Glomerular endothelial cell (primary cell): ENCODE measurements around the gene SLC6A2. TPM values are rescaled to one million over a fixed set of nuclear protein-coding genes. Genes with fewer than 3 reads are reported as not detected.
"Not testable (repeated sequence)": the region's sequence is repeated elsewhere in the genome, so short reads cannot be mapped to it uniquely, and the experiment has no call there.

Experiments used
- DNase-seq: peaks from one replicate; pipeline ENCODE4 v3.0.0-alpha.2; 2011; ENCODE audit warnings: low read depth, low spot score; ENCODE audit errors: extremely low read depth
- total RNA-seq: library from RNA; depleted of rRNA; stranded (reverse); fragments of >200 nt; gene quantifications from 2 replicates; pipeline ENCODE4 v1.2.3, GENCODE V29; 2015

Gene SLC6A2
- total RNA-seq, 1 donor from 2014 or later: not detected

DNA sequence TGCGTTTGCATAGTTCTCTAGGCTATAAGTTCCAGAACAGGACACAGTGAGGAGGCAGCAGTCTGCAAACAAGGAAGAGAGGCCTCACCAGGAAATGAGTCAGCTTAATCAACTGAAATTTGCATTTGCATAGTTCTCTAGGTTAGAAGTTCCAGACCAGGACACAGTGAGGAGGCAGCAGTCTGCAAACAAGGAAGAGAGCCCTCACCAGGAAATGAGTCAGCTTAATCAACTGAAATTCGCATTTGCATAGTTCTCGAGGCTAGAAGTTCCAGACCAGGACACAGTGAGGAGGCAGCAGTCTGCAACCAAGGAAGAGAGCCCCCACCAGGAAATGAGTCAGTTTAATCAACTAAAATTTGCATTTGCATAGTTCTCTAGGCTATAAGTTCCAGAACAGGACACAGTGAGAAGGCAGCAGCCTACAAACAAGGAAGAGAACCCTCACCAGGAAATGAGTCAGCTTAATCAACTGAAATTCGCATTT lies 97.4 kb downstream of the SLC6A2 start:
- DNase-seq: not testable (repeated sequence)

Other genes starting within 250 kb of the SLC6A2 start
- gene MMP2, start 176.8 kb upstream of the SLC6A2 start, total RNA-seq: 124 and 246 TPM in 2 replicates
- 15.6 and 28.5 TPM in 2 replicates for gene LPCAT2, start 146.9 kb upstream of the SLC6A2 start, total RNA-seq
- gene CAPNS2, start 89.3 kb upstream of the SLC6A2 start, total RNA-seq: 0.82 TPM in 1 of 2 replicates, not detected in the other
- not detected in 2 replicates for gene CES1, start 177.1 kb downstream of the SLC6A2 start, total RNA-seq
- not detected in 2 replicates for gene CES5A, start 219.4 kb downstream of the SLC6A2 start, total RNA-seq